DMS53 treated with DMSO at 0.1 percent for 48 hours (cell line): ENCODE data around the gene RAD23B.
"Not testable (repeated sequence)": the region's sequence is repeated elsewhere in the genome, so short reads cannot be mapped to it uniquely, and the experiment has no call there.

Experiments
- DNase-seq: peaks from one replicate; lab custom pipeline; 2025; ENCODE audit not compliant: unreplicated experiment; lab: John Stamatoyannopoulos, UW

RAD23B gene

DNA sequence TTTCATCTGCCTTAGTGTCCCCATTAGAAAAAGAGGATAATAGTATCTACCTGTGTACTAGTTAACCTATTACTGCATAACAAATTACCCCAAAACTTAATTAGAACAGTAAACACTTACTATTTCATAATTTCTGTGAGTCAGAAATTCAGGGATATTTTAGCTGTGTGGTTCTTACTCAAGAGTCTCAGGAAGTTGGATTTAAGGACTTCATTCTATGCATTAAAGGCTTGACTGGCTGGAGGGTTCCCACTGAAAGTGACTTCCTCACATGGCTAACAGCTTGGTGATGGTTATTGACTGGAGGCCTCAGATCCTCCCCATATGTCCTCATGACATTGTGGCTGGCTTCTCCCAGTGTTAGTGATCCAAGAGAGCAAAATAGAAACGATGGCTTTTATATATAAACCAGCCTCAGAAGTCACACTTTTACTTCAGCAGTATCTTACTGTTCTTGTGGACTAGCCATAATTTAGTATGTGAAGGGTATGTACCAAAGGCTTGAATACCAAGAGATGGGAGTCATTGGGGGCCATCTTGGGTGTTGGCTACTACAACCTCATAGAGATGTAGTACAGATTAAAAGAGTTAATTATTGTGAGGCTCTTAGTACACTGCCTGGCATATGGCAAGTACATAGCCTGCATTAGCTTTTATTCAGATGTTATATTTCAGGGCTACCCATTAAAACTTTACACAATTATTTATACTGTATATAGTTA is 9.9 kb downstream of the RAD23B start:
- DNase-seq: no peak

DNA sequence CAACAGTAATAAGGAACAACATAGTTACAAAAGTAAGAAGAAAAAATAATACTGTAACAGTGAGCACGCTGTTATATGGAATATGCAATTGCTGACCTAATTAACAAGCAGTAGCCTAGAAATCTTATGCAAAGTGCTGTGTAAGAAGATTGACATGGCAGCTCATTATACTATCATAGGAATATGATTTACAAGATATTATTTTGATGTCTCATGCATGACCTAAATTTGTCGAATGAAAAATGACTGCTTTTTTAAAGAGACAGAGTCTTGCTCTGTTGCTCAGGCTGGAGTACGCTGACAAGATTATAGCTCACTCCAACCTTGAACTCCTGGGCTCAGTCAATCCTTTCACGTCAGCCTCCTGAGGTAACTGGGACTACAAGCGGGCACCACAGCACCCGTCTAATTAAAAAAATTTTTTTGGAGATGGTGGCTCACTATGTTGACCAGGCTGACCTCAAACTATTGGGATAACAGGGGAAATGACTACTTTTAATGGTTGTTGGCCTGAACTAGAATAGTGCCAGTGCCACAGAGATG is 10.5 kb downstream of the RAD23B start:
- no peak for DNase-seq

DNA sequence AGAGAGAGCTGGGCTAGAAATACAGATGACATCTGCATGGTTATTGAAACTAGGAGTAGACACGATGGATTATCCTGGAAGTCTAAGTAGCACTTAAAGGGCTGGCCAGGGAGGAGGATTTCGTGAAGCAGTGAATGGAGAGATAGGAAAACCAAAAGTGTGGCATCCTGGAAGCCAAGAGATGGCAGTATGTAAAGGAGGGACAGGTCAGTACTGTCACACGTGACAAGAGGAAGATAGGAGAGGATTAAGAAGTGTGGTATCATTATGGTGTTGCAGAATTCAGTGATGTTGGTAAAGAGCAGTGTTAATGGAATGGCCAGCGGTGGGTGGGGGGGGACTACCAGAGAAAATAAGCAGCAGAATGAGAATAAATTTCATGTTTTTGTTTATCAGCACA is 11.7 kb downstream of the RAD23B start:
- no peak for DNase-seq

DNA sequence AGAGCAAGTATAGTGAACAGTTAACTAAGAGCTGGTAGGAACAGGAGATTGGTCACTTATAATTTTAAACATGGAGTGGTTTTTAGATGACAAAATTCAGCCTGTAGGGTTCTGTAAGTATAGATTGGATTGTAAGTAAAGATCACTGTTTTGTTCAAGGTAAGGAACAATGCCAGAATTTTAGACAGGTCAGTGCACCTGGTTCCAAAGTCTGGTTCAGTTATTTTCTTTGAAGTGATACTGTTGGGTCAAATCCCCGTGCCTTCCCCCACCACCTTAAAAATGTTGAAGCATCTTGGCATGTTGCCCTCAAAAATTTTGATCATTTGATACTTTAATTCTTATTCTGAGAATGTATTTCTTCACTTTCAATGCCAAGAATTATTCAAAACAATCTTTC is 12.9 kb downstream of the RAD23B start:
- DNase-seq: no peak

DNA sequence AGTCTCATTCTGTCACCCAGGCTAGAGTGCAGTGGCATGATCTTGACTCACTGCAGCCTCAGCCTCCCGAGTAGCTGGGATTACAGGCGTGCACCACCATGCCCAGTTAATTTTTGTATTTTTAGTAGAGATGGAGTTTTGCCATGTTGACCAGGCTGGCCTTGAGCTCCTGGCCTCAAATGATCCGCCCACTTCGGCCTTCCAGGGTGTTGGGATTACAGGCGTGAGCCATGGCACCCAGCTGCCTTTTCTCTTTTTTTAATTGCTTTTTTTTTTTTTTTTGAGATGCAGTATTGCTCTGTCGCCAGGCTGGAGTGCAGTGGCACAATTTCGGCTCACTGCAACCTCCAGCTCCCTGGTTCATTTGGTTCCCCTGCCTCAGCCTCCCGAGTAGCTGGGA is 13.5 kb downstream of the RAD23B start:
- not testable (repeated sequence) for DNase-seq

DNA sequence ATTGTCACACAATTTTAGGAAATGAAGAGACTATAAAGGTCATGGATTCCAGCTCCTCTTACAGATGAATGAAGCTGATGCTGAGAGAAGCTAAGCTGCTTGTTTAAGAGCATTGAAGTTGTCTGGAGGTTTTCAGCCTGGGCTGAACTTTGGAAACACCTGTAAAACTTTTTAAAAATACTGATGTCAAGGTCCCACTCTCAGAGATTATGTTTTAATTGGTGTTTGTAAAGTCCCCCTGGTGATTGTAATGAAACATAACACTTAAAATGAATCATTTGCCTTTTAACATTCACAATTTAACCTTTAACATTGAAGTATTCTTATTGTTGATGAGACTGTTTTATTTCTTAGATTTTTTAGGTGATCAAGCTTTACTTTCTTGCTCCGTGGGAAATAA is 16.4 kb downstream of the RAD23B start:
- DNase-seq: no peak

DNA sequence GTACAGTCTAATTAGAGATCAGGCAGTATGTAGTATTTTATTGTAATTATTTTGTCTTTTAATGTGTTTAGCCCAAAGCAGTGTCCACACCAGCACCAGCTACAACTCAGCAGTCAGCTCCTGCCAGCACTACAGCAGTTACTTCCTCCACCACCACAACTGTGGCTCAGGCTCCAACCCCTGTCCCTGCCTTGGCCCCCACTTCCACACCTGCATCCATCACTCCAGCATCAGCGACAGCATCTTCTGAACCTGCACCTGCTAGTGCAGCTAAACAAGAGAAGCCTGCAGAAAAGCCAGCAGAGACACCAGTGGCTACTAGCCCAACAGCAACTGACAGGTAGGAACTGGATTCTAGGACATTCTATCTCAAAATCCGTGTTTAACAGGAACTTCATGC is 23.2 kb downstream of the RAD23B start:
- DNase-seq: no peak

DNA sequence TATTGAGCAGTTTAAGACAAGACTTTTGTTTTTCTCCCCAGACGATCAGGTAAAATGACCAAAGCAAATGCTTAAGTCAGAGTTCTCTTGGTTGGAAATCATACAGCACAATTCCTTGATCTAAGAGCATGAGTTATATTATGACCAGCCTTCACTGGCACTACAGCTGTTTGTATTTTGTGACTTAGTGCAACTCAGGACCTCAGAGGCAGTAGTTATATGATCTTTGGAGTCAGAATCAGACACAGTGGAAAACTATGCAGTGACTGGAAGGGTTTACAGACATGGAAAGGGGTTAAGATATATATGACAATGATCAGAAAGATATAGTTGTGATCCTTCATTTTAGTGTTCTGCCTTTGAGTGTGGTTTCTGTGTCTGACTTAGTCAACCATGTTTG is 24.3 kb downstream of the RAD23B start:
- DNase-seq: no peak

DNA sequence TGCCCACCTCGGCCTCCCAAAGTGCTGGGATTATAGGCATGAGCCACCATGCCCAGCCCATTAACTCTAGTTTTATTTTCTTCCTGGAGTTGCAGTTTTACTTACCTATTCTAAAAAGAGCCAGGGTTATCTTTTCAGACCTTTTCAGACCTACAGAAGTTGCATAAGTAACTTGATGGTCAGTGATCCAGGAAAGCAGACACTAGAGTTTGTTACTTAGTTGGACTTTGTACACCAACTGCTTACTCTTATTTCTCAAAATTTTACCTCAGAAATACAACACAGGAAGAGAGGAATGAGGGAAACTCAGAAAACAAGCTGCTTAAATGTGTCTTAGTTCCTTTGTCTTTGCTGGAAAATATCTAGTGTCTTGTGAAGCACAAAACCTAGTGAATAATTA is 25.4 kb downstream of the RAD23B start:
- no peak for DNase-seq

DNA sequence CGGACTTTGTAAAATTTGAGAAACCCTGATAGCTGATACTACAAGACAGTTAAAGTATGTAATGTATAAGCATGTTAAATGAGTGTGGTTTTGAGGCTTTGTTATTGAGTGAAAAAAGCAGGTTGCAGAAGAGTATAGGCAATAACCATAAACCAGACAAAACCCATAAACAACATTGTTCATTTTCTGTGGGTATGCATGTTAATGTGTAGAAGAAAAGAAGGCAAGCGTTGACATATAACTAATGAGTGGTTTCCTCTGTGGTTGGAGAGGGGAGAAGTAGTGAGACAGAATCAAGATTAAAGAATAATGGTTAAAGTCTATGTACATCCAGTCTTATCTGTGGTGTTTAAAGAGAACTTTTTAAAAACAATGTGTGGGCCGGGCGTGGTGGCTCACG is 26.2 kb downstream of the RAD23B start:
- DNase-seq: no peak

DNA sequence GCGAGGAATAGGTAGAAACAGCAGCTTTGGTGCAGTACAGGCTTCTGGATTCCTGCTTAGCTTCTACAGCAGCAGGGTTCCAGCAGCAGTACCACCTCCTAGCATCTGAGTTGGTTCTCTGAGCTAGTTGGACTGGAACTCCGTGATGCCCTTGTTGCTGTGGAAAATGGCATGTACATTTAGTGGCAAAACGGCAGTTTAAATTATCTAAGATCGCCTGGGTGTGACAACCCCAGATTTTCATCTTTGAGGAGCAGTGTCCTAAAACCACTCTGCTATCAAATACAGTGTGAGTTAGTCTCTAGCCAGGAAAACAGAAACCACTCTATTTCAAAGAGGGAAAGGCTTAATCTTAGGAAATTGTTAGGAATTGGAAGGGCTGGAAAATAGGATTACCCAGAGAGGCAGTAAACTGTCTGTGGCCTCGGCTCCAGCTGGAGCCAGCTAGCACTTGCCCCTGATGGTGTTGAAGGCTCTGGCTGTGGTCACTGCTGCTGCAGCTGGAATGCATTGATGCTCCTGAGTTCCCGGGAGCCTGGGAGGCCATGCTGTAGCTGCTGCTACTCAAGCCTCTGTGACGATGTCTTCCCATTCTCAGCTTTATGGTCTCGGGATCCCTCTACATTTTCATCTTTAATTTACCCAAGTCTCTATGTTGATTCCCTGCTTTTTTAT is 29.4 kb downstream of the RAD23B start:
- DNase-seq: no peak

DNA sequence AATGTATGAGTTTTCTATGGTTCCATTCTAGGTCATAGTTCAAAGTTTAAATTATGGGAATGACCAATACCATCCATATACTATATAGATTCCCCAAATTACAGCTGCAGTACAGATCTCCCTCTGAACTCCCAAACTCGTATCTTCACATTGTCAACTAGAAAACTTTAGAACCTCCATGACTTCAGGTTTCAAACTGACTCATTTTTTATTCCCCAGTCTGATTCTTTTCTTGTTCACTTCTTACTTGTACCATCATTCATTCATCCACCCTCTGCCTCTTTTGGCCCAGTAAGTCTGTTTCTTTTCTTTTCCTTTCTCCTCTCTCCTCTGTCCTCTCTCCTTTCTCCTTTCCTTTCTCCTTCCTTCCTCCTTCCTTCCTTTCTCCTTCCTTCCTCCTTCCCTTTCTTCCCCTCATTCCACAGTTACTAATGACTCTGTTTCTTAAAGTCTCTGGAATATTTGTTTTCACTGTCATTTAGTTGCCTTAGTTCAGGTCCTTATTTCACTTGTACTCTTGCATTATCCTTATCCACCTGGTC is 30.5 kb downstream of the RAD23B start:
- no peak for DNase-seq

DNA sequence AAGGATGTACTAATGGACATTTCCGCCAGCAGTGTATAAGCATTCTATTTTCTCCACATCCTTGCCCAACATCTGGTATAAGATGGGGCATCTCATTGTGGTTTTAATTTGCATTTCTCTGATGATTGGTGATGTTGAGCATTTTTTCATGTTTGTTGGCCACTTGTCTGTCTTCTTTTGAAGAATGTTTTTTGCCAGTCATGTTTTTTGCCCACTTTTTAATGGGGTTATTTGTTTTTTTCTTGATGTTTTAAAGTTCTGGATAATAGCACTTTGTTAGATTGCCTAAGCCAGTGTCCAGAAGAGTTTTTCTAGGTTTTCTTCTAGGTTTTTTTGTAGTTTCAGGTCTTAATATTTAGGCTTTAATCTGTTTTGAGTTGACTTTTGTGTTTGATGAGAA is 31.7 kb downstream of the RAD23B start:
- DNase-seq: no peak

DNA sequence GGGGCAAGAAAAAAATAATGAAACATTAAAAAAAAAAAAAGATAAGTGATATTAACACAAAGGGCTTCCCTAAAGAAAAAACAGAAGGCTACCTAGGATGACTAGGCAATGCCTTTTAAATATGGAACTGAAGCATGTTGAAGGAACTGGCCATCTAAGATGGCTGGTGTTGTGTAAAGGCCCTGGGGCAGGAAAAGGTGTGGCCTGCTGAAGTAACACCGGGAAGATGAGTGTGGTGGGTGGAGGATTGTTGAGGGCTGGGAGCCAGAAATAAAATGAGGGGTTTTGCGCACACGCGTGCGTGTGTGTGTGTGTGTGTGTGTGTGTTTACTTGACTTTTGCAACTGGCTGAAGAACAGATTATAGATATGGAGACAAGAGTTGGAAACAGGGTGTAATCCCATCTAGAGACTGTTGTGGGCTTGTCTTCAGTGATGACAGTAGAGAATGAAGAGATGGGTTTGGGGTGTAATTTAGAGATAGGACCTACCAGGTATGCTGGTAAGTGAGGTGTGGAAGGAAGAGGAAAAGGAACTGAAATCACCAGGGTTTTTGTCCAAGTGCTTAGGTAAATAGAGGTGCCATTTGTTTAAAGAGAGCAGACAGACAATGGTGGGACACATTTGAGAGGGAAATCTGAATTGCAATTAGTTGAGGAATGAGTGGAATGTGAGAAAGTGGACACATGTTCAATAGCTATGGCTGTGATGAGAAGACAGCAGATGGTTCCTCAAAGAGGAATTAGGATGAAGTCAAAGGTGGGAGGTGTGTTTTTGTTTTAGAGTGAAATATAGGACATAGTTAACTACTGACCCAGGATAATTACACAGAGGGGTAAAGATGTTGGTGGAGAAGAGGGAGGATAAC is 33.9 kb downstream of the RAD23B start:
- DNase-seq: no peak

DNA sequence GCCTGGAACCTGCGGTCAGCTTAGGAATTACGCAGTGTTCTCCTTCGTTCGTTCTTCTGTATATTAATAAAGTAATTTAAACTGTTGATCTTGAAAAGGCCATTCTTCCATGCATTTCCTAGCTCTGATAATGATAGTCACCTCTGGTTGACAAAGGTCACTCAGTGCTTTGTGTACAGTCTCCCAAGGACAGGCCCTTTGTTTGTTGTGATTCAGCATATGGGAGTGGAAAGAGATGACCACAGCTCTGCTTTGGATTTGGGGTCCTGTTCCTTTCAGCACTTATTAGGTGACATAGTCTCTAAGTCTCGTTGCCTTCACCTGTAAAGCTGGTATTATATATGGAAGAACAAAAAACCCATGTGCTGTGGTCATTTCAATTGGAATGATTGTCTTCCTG is 39.6 kb downstream of the RAD23B start:
- DNase-seq: no peak

DNA sequence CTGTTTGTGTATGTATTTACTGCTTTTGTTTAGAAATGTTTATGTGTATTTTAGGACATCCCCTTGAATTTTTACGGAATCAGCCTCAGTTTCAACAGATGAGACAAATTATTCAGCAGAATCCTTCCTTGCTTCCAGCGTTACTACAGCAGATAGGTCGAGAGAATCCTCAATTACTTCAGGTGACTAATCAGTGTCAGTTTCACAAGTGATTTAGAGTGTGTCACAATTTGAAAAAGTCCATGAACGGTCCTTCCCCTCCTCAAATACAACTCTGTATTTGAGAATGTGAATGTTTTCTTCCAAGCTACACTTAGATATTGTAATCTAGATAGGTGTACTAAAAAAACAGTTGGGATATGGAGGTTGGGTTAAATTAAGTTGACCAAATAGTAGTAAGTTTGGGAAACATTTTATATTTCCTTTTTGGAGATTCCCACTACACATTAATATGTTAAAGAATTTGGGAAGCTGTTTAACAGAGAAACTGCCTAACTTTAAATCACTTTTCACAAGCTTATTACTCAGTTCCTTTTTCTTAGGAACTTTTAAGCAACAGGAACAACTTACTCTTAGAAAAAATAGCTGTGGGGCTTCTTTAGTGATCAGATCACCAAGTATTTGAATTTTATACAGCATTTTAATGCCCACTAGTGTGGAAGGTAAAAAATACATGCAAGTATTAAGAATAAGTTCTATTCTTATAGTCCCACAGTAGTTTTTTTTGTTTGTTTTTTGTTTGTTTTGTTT is 40.9 kb downstream of the RAD23B start:
- no peak for DNase-seq

DNA sequence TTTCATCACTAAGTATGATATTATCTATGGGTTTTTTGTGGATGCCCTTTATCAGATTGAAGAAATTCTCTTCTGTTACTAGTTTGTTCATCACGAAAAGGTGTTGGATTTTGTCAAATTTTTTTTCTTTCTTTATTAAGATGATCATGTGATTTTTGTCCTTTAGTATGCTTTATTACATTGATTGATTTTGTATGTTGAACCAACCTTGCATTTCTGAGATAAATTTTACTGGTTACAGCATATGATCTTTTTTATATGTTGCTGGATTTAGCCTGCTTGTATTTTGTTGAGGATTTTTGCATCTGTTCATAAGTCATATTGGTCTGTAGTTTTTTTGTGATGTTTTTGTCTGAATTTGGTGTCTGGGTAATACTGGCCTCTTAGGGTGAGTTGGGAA is 42.8 kb downstream of the RAD23B start:
- no peak for DNase-seq

DNA sequence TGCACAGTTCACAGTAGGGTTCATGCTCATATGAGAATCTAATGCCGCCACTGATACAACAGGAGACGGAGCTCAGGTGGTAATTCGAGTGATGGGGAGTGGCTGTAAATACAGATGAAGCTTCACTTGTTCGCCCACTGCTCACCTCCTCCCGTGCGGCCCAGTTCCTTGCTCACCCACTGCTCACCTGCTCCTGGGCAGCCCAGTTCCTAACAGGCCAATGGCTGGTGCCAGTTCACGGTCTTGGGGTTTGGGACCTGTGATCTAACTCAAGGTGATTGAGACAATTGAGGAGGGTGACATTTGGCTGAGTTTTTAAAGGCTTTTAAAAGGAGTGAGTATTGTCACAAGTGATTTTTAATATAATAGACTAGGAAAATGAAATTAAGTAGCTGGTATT is 45.4 kb downstream of the RAD23B start:
- no peak for DNase-seq

DNA sequence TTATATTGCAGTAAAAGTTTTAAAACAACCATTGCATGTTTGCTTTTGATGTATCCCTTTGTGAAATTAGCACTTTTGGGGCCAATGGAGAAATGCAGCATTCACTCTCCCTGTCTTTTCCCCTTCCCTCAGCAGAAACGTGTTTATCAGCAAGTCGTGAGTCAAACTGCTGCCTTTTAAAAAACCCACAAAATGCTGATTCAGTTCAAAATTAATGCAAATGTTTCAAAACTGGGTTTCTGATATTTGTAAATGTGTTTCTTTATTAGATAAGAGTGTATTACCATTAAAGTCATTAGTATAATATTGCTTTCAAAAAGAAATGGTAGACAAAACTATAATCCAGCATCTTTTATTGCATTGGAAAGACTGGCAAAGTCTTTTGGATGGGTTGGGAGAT is 47.3 kb downstream of the RAD23B start:
- DNase-seq: no peak

DNA sequence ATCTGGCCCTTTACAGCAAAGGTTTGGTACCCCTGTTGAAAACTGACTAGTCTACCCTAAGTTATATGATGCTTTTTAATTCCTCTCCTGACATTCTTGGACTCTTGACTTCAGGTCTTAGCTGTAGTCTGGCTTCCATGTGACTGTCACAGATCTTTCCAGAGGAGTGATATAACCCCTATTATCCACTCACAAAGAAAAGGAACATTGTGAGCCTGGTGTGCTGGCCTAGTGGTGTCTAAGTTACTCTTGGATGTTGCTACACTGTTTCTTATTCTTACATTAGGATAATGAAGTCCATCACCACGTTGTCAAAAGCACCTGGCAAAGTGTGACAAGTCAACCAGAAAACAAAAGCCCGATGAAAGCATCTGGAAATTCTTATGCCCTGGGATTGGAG is 49.8 kb downstream of the RAD23B start:
- DNase-seq: no peak

DNA sequence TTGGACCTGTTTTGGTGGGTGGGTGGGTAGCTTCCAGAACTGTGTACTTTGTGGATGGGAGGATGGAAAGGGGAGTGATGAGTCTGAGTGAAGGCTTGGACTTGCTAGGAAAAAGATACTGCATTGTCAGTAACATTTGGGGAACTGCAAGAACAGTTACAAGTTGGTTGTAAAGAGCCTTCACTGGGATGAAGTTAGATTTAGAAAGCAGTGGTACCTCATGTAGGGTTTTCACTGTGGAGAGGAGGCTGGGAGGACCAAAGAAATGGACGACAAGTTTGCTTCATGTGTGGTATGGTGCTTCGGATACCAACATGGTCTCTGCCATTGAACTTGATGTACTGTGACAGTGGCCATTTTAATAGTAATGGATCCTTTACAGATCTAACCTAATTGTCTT is 50.3 kb downstream of the RAD23B start:
- no peak for DNase-seq
